HL-60 (cell line): ENCODE measurements around the gene PCCA.

Experiments used
- DNase-seq, 2 experiments: peaks; one replicate each; pipeline ENCODE4 v3.0.0-alpha.2; 2010 to 2020; ENCODE audit warnings: low read depth in 1 of 2, low spot score in 1 of 2
- H3K27ac ChIP-seq: fragments of 250-450 bp; sonication (Bioruptor Pico); replicated peaks from 2 replicates; pipeline ENCODE4 v1.5.1; 2020; ENCODE audit warnings: mild to moderate bottlenecking, moderate library complexity
- H3K27me3 ChIP-seq: fragments of 250-450 bp; sonication (Bioruptor Pico); 2 replicates; pipeline ENCODE4 v1.5.1; 2021; ENCODE audit warnings: mild to moderate bottlenecking, moderate library complexity; ENCODE audit not compliant: insufficient read depth, poor library complexity, severe bottlenecking
- H3K4me3 ChIP-seq: replicated peaks from 2 replicates; pipeline ENCODE4 v1.5.1; 2011; ENCODE audit warnings: mild to moderate bottlenecking, control low read depth, low read length; ENCODE audit not compliant: insufficient read depth
- CTCF ChIP-seq: IDR thresholded peaks from one replicate; pipeline ENCODE4 v1.5.1; 2011; ENCODE audit warnings: low read length, control low read depth, inconsistent platforms; ENCODE audit not compliant: insufficient read depth
- GABPA ChIP-seq: IDR thresholded peaks from 2 replicates; pipeline ENCODE4 v1.6.1; 2012; ENCODE audit warnings: low read depth
- POLR2AphosphoS5 ChIP-seq: IDR thresholded peaks from 2 replicates; pipeline ENCODE4 v1.6.1; 2012; ENCODE audit warnings: low read depth
- REST ChIP-seq: IDR thresholded peaks from 2 replicates; pipeline ENCODE4 v1.6.1; 2012; ENCODE audit warnings: low read depth; ENCODE audit not compliant: insufficient replicate concordance
- SPI1 ChIP-seq: IDR thresholded peaks from 2 replicates; pipeline ENCODE4 v1.6.1; 2012; ENCODE audit warnings: low read depth, mild to moderate bottlenecking, borderline replicate concordance

The PCCA gene

GRCh38 chr13:100154842-100155416 lies 66.0 kb downstream of the PCCA start:
- Histone ChIP-seq H3K27ac (no peak overlapping the region), H3K4me3 (no peak overlapping the region), H3K27me3 (no peaks in the 10 kb centered on the region)
- TF ChIP-seq POLR2AphosphoS5, result no peak
- TF ChIP-seq SPI1, result no peak
- no peak for TF ChIP-seq GABPA
- TF ChIP-seq REST, result no peak
- TF ChIP-seq CTCF, result no peak
- no peak for DNase-seq

GRCh38 chr13:100156788-100157187 lies 67.9 kb downstream of the PCCA start:
- TF ChIP-seq SPI1 (no peak), CTCF (no peak), GABPA (no peak), REST (no peak), POLR2AphosphoS5 (no peak)
- H3K4me3 ChIP-seq, result no peak overlapping the region
- H3K27me3 ChIP-seq, result no peaks in the 10 kb centered on the region
- no peak for DNase-seq
- no peak overlapping the region for H3K27ac ChIP-seq

- Histone ChIP-seq H3K4me3 (no peak overlapping the region), H3K27ac (no peak overlapping the region), H3K27me3 (no peaks in the 10 kb centered on the region)
- TF ChIP-seq GABPA (no peak), CTCF (no peak), POLR2AphosphoS5 (no peak), REST (no peak), SPI1 (no peak)
- no peak for DNase-seq
These were observed 69.7 kb downstream of the PCCA start for GRCh38 chr13:100158569-100158968.
